Cardiac muscle cell (in vitro differentiated cells and primary cell): ENCODE measurements around the gene CABP2. TPM values are rescaled to one million over a fixed set of nuclear protein-coding genes. Genes with fewer than 3 reads are reported as not detected.

Experiments used
- DNase-seq, 2 donors: peaks; one replicate each; pipeline versions ENCODE4 v3.0.0 to v3.0.0-alpha.2; 2010 to 2017; ENCODE audit warnings: low read depth in 1 of 2, low spot score in 1 of 2
- H3K27ac ChIP-seq: fragments of 200-600 bp; sonication (generic); 2 replicates; pipeline ENCODE4 v1.5.1; 2016
- H3K27me3 ChIP-seq: fragments of 200-600 bp; sonication (generic); 2 replicates; pipeline ENCODE4 v1.6.0; 2016; ENCODE audit warnings: control low read depth
- H3K36me3 ChIP-seq: fragments of 200-600 bp; sonication (generic); 2 replicates; pipeline ENCODE4 v1.5.1; 2016; ENCODE audit warnings: control low read depth
- H3K4me1 ChIP-seq: fragments of 200-600 bp; sonication (generic); 2 replicates; pipeline ENCODE4 v1.8.1; 2017; ENCODE audit warnings: low read depth, mild to moderate bottlenecking, mixed run types
- H3K4me3 ChIP-seq: fragments of 200-600 bp; sonication (generic); 2 replicates; pipeline ENCODE4 v1.5.1; 2016; ENCODE audit warnings: mild to moderate bottlenecking
- H3K9me3 ChIP-seq: fragments of 200-600 bp; sonication (generic); 2 replicates; pipeline ENCODE4 v1.5.1; 2017; ENCODE audit warnings: low read depth, mild to moderate bottlenecking, control low read depth
- CTCF ChIP-seq: IDR thresholded peaks from 2 replicates; pipeline ENCODE4 v1.5.1; 2012; ENCODE audit warnings: low read depth, mild to moderate bottlenecking, low read length
- polyA plus RNA-seq: library from polyadenylated mRNA; unstranded; fragments of >200 nt; fragmentation: Nextera tagmentation; extraction: Ambion mirVana; gene quantifications from 2 replicates; pipeline ENCODE4 v1.2.1, GENCODE V29; 2016
- total RNA-seq: library from RNA; depleted of rRNA; stranded (reverse); fragments of >200 nt; gene quantifications from 2 replicates; pipeline ENCODE4 v1.2.3, GENCODE V29; 2016

Gene CABP2
- total and polyA plus RNA-seq, 2 experiments from 2014 or later = not detected

GRCh38 chr11:67535561-67535960, 12.3 kb upstream of the CABP2 start:
- no peaks in the 10 kb centered on the region for H3K4me1 ChIP-seq
- H3K36me3 ChIP-seq = no peaks in the 10 kb centered on the region
- H3K27me3 ChIP-seq = no peaks in the 10 kb centered on the region
- H3K9me3 ChIP-seq = peaks cover 2% of the 10 kb centered on the region
- H3K27ac ChIP-seq = no peak overlapping the region
- no peak for TF ChIP-seq CTCF
- no peak for DNase-seq
- no peak overlapping the region for H3K4me3 ChIP-seq

GRCh38 chr11:67534070-67534679, 10.9 kb upstream of the CABP2 start:
- no peak overlapping the region for H3K27ac ChIP-seq
- no peaks in the 10 kb centered on the region for H3K4me1 ChIP-seq
- H3K9me3 ChIP-seq = peaks cover 2% of the 10 kb centered on the region
- no peak for DNase-seq
- no peaks in the 10 kb centered on the region for H3K36me3 ChIP-seq
- no peaks in the 10 kb centered on the region for H3K27me3 ChIP-seq
- no peak for TF ChIP-seq CTCF
- no peak overlapping the region for H3K4me3 ChIP-seq

- DNase-seq = no peak
Observed at GRCh38 chr11:67532889-67533288, 9.6 kb upstream of the CABP2 start.

GRCh38 chr11:67530282-67530592, 7.0 kb upstream of the CABP2 start:
- no peak for TF ChIP-seq CTCF
- Histone ChIP-seq H3K36me3 (no peaks in the 10 kb centered on the region), H3K4me1 (no peaks in the 10 kb centered on the region), H3K27ac (no peak overlapping the region), H3K9me3 (peaks cover 2% of the 10 kb centered on the region), H3K27me3 (no peaks in the 10 kb centered on the region), H3K4me3 (no peak overlapping the region)
- DNase-seq = no peak

More at GRCh38 chr11:67532889-67533288, 9.6 kb upstream of the CABP2 start:
- Histone ChIP-seq H3K36me3 (no peaks in the 10 kb centered on the region), H3K4me1 (no peaks in the 10 kb centered on the region), H3K9me3 (peaks cover 2% of the 10 kb centered on the region), H3K4me3 (no peak overlapping the region), H3K27ac (no peak overlapping the region), H3K27me3 (no peaks in the 10 kb centered on the region)
- TF ChIP-seq CTCF = no peak

GRCh38 chr11:67528376-67528775, 5.1 kb upstream of the CABP2 start:
- DNase-seq = no peak
- no peaks in the 10 kb centered on the region for H3K4me1 ChIP-seq
- H3K4me3 ChIP-seq = no peak overlapping the region
- no peak for TF ChIP-seq CTCF
- H3K9me3 ChIP-seq = no peaks in the 10 kb centered on the region
- H3K27me3 ChIP-seq = no peaks in the 10 kb centered on the region
- no peaks in the 10 kb centered on the region for H3K36me3 ChIP-seq
- H3K27ac ChIP-seq = no peak overlapping the region
